GM12878 (cell line): Measurements from ENCODE around the gene CD82. TPM values are rescaled to one million over a fixed set of nuclear protein-coding genes. Genes with fewer than 3 reads are reported as not detected.

Experiments
- ATAC-seq: fragments of 200-7000 bp; cut with Tn5 transposase; 3 replicates; pipeline ENCODE4 v1.9.1; 2020; ENCODE audit warnings: mild to moderate bottlenecking, moderate library complexity
- BruUV-seq: library from RNA; stranded (reverse); fragments of 400-500 nt; replicated peaks from 2 replicates; lab custom pipeline; 2021; lab: Mats Ljungman, UMichigan
- CTCF ChIA-PET: fragments of 300-600 bp; sonication (Branson Sonifier 250); formaldehyde crosslinking; extraction: SDS; loops from one replicate; lab custom pipeline; 2021; ENCODE audit warnings: inconsistent platforms; lab: Yijun Ruan, JAX
- POLR2A ChIA-PET: fragments of 350-600 bp; formaldehyde crosslinking; extraction: SDS; loops from one replicate; lab custom pipeline; 2021; ENCODE audit warnings: inconsistent platforms; lab: Charles Lee
- RAD21 ChIA-PET: fragments of 300-600 bp; sonication (Branson Sonifier 250); formaldehyde crosslinking; loops from one replicate; lab custom pipeline; 2023; ENCODE audit warnings: antibody characterized with exemption; ENCODE audit not compliant: unreplicated experiment; lab: Charles Lee
- SMC1A ChIA-PET: fragments of 300-600 bp; sonication (Branson Sonifier 250); formaldehyde crosslinking; loops from one replicate; lab custom pipeline; 2023; ENCODE audit not compliant: unreplicated experiment, uncharacterized antibody; lab: Charles Lee
- DNase-seq: peaks from one replicate; pipeline ENCODE4 v3.0.0-alpha.2; 2011; ENCODE audit warnings: low read depth, low spot score
- FAIRE-seq: peaks from 3 replicates; lab custom pipeline; 2011; peaks lifted over from hg19 to GRCh38; lab: Jason Lieb, UNC
- H2AFZ ChIP-seq: 2 replicates; pipeline ENCODE4 v1.6.0; 2011; ENCODE audit warnings: low read depth, low read length, control low read depth; ENCODE audit not compliant: control insufficient read depth
- H3K27ac ChIP-seq: 2 replicates; pipeline ENCODE4 v1.5.1; 2011; ENCODE audit warnings: control low read depth; ENCODE audit not compliant: control insufficient read depth, insufficient read depth
- H3K27me3 ChIP-seq, 2 experiments: replicated peaks in 1 of 2; 2 replicates each; pipeline versions ENCODE4 v1.6.0 to v1.6.1; 2011; ENCODE audit warnings: low read length in 1 of 2; ENCODE audit not compliant: control insufficient read depth in 2 of 2, insufficient read depth in 2 of 2
- H3K36me3 ChIP-seq, 2 experiments: 2 replicates each; pipeline ENCODE4 v1.5.1; 2011; ENCODE audit warnings: low read length in 1 of 2; ENCODE audit not compliant: control insufficient read depth in 2 of 2, insufficient read depth in 2 of 2
- H3K4me1 ChIP-seq: 2 replicates; pipeline ENCODE4 v1.6.1; 2011; ENCODE audit warnings: mild to moderate bottlenecking, low read length, moderate library complexity, mixed read lengths; ENCODE audit not compliant: control insufficient read depth, insufficient read depth
- H3K4me2 ChIP-seq: 2 replicates; pipeline ENCODE4 v1.6.0; 2011; ENCODE audit warnings: control low read depth; ENCODE audit not compliant: control insufficient read depth, insufficient read depth
- H3K4me3 ChIP-seq: fragments of 200-600 bp; sonication (generic); 2 replicates; pipeline ENCODE4 v1.5.1; 2016
- H3K79me2 ChIP-seq: 2 replicates; pipeline ENCODE4 v1.6.0; 2011; ENCODE audit warnings: low read length; ENCODE audit not compliant: control insufficient read depth, insufficient read depth
- H3K9ac ChIP-seq: 2 replicates; pipeline ENCODE4 v1.8.0; 2011; ENCODE audit warnings: low read length, control low read depth, mixed read lengths; ENCODE audit not compliant: control insufficient read depth, insufficient read depth
- H3K9me3 ChIP-seq: replicated peaks from 3 replicates; pipeline ENCODE4 v1.5.1; 2011; ENCODE audit warnings: mild to moderate bottlenecking, low read length; ENCODE audit not compliant: control insufficient read depth, insufficient read depth
- H4K20me1 ChIP-seq: 2 replicates; pipeline ENCODE4 v1.6.0; 2011; ENCODE audit not compliant: control insufficient read depth, insufficient read depth
- KDM1A ChIP-seq: fragments of 200-600 bp; sonication (generic); IDR thresholded peaks from 2 replicates; pipeline ENCODE4 v1.6.1; 2016; ENCODE audit warnings: borderline replicate concordance
- KLF5 ChIP-seq: fragments of 450-650 bp; IDR thresholded peaks from 2 replicates; pipeline ENCODE4 v1.6.1; 2014; ENCODE audit warnings: mild to moderate bottlenecking; ENCODE audit not compliant: partially characterized antibody
- MXI1 ChIP-seq: fragments of 150-350 bp; IDR thresholded peaks from 2 replicates; pipeline ENCODE4 v1.6.1; 2011; ENCODE audit warnings: low read depth, mild to moderate bottlenecking, inconsistent platforms, low read length, improper control_type of control experiment
- MYC ChIP-seq: IDR thresholded peaks from 2 replicates; pipeline ENCODE4 v1.6.1; 2011; ENCODE audit warnings: mild to moderate bottlenecking, low read length, moderate library complexity, inconsistent platforms; ENCODE audit not compliant: insufficient read depth, insufficient replicate concordance, insufficient read length, severe bottlenecking
- YY1 ChIP-seq: IDR thresholded peaks from 2 replicates; pipeline ENCODE4 v1.6.1; 2011; ENCODE audit warnings: low read depth, mild to moderate bottlenecking, low read length
- ZZZ3 ChIP-seq: IDR thresholded peaks from 2 replicates; pipeline ENCODE4 v1.6.1; 2011; ENCODE audit warnings: low read depth; ENCODE audit not compliant: control insufficient read depth, insufficient read length
- WGBS: methylation state at CpG from one replicate; pipeline ENCODE4 v1.1.6; 2016; ENCODE audit warnings: low lambda C conversion rate; ENCODE audit not compliant: insufficient replicate concordance, insufficient coverage; ENCODE audit errors: missing lambda C conversion rate; 5-methylcytosine and 5-hydroxymethylcytosine counted together
- in situ Hi-C: fragments of 300-500 bp; cut with MboI; formaldehyde crosslinking; loops from 9 replicates; pipeline ENCODE4 v1.14.3; 2018; ENCODE audit warnings: mixed read lengths
- intact Hi-C: fragments of 100-400 bp; cut with micrococcal nuclease; formaldehyde crosslinking; loops from one replicate; pipeline ENCODE4 v1.14.2; 2022; ENCODE audit not compliant: unreplicated experiment
- polyA plus RNA-seq, 11 experiments: library from polyadenylated mRNA; depleted of rRNA in 4 of 11; unstranded in 6 of 11; stranded (reverse) in 5 of 11; fragments of >200 nt; fragmentation: Nextera tagmentation in 4 of 11; fragmentation: Illumina TruSeq in 1 of 11; extraction: Ambion mirVana in 4 of 11; extraction: Trizol in 1 of 11; gene quantifications; 1 replicate in 1 of 11; 2 replicates in 10 of 11; pipeline versions ENCODE4 v1.2.1 to v1.2.3, GENCODE V29; 2011 to 2016; ENCODE audit warnings: inconsistent platforms in 2 of 11, missing spikeins in 2 of 11, low read depth in 1 of 11
- total RNA-seq, 4 experiments: library from RNA; depleted of rRNA in 3 of 4; stranded (reverse); fragments of >200 nt in 3 of 4; fragmentation: Illumina TruSeq in 1 of 4; extraction: Trizol in 1 of 4; gene quantifications; 2 replicates each; pipeline versions ENCODE4 v1.2.1 to v1.2.3, GENCODE V29; 2013 to 2021

The CD82 gene
- total and polyA plus RNA-seq, 10 of the 15 experiments (the other 5 are each of a cell fraction or from before 2014, with no cell fraction given) = 5.2 to 180 (median 84.7) TPM

GRCh38 chr11:44605965-44606364 is 40.5 kb downstream of the CD82 start:
- WGBS = 74% methylated on average over 7 of the region's 7 CpGs
- Histone ChIP-seq H3K36me3 (peaks cover 27 to 35% of the 10 kb centered on the region in 2 experiments), H3K9ac (no peak overlapping the region), H3K9me3 (no peaks in the 10 kb centered on the region), H3K4me2 (no peak overlapping the region), H3K79me2 (no peaks in the 10 kb centered on the region; the same call in 1 of the 2 replicates), H3K27ac (no peak overlapping the region), H2AFZ (no peak overlapping the region), H3K4me3 (no peak overlapping the region), H3K4me1 (peaks cover 88% of the 10 kb centered on the region), H4K20me1 (no peaks in the 10 kb centered on the region), H3K27me3 (no peaks in the 10 kb centered on the region)
- no peak for DNase-seq
- no TSS peak for BruUV-seq
- POLR2A ChIA-PET = interaction anchor here (21.2 kb wide), 1 partner anchor 38 kb away, joined by 434 read pairs; the partner anchor contains the start of gene CD82
- TF ChIP-seq MYC = no peak
- no peak for TF ChIP-seq KLF5
- TF ChIP-seq ZZZ3 = no peak
- TF ChIP-seq YY1 = peak; percentile 64; the same call in 1 of the 2 replicates
- TF ChIP-seq KDM1A = no peak
- TF ChIP-seq MXI1 = no peak
- intact Hi-C loops (no loop called here), in situ Hi-C loops (loop anchor here (5.0 kb wide), 1 partner anchor 39 kb away; the partner anchor contains the start of gene CD82)
- SMC1A ChIA-PET = interaction anchor here (0.9 kb wide), 1 partner anchor 47 kb away, joined by 3 read pairs; no protein-coding TSS in a partner anchor
- CTCF ChIA-PET = no interaction called here
- RAD21 ChIA-PET = interaction anchor here (1.4 kb wide), 1 partner anchor 46 kb away, joined by 3 read pairs; no protein-coding TSS in a partner anchor
- ATAC-seq = no peak
- FAIRE-seq = no peak
